A673 (cell line): ENCODE results near the gene THOC2. TPM values are rescaled to one million over a fixed set of nuclear protein-coding genes. Genes with fewer than 3 reads are reported as not detected.
"Not testable (repeated sequence)": the region's sequence is repeated elsewhere in the genome, so short reads cannot be mapped to it uniquely, and the experiment has no call there.

ENCODE experiments used
- BruUV-seq: library from RNA; stranded (reverse); fragments of 400-500 nt; replicated peaks from 2 replicates; lab custom pipeline; 2021; lab: Mats Ljungman, UMichigan
- CTCF ChIA-PET: fragments of 300-600 bp; sonication (Branson Sonifier 250); formaldehyde crosslinking; loops from one replicate; lab custom pipeline; 2022; ENCODE audit warnings: antibody characterized with exemption; lab: Charles Lee
- POLR2A ChIA-PET: fragments of 300-600 bp; sonication (Branson Sonifier 250); formaldehyde crosslinking; loops from one replicate; lab custom pipeline; 2022; ENCODE audit warnings: antibody characterized with exemption; ENCODE audit not compliant: low non-redundant PET; lab: Charles Lee
- DNase-seq: peaks from one replicate; pipeline ENCODE4 v3.0.0-alpha.2; 2015; ENCODE audit warnings: low spot score
- H3K27ac ChIP-seq: fragments of 200-600 bp; sonication (generic); 2 replicates; pipeline ENCODE4 v1.5.1; 2016; ENCODE audit warnings: mixed run types, low read depth, mild to moderate bottlenecking, mixed read lengths, antibody characterized with exemption, low read length; ENCODE audit not compliant: poor library complexity, severe bottlenecking
- H3K27me3 ChIP-seq: fragments of 200-600 bp; sonication (generic); replicated peaks from 2 replicates; pipeline ENCODE4 v1.6.1; 2017; ENCODE audit warnings: mixed run types, low read depth, mild to moderate bottlenecking, mixed read lengths, antibody characterized with exemption, low read length; ENCODE audit not compliant: insufficient read depth, poor library complexity
- H3K36me3 ChIP-seq: fragments of 200-600 bp; sonication (generic); 2 replicates; pipeline ENCODE4 v1.6.1; 2016; ENCODE audit warnings: mixed run types, mild to moderate bottlenecking, mixed read lengths, antibody characterized with exemption, low read length; ENCODE audit not compliant: insufficient read depth, poor library complexity, severe bottlenecking
- H3K4me1 ChIP-seq: fragments of 200-600 bp; sonication (generic); 2 replicates; pipeline ENCODE4 v1.6.1; 2017; ENCODE audit warnings: mixed run types, mild to moderate bottlenecking, mixed read lengths, antibody characterized with exemption, low read length; ENCODE audit not compliant: insufficient read depth, poor library complexity, severe bottlenecking
- H3K4me3 ChIP-seq: fragments of 200-600 bp; sonication (generic); 2 replicates; pipeline ENCODE4 v1.5.1; 2016; ENCODE audit warnings: low read depth, mixed run types, mild to moderate bottlenecking, mixed read lengths, low read length; ENCODE audit not compliant: poor library complexity, severe bottlenecking
- H3K9me3 ChIP-seq: fragments of 200-600 bp; sonication (generic); 2 replicates; pipeline ENCODE4 v1.6.1; 2016; ENCODE audit warnings: mixed run types, low read depth, mild to moderate bottlenecking, mixed read lengths, antibody characterized with exemption, low read length; ENCODE audit not compliant: poor library complexity, severe bottlenecking
- CTCF ChIP-seq: fragments of 300-800, 200-600 bp; sonication (generic); conservative IDR thresholded peaks from 2 replicates; pipeline ENCODE4 v1.5.1; 2017; ENCODE audit warnings: low read depth, mild to moderate bottlenecking, antibody characterized with exemption, low read length, moderate library complexity, mixed read lengths
- EZH2 ChIP-seq: fragments of 200-600 bp; sonication (generic); IDR thresholded peaks from 2 replicates; pipeline ENCODE4 v1.6.1; 2017; ENCODE audit warnings: borderline replicate concordance, low read depth, mild to moderate bottlenecking, mixed read lengths, antibody characterized with exemption, low read length; ENCODE audit not compliant: poor library complexity, severe bottlenecking
- intact Hi-C: fragments of 100-400 bp; cut with micrococcal nuclease; formaldehyde crosslinking; loops from one replicate; pipeline ENCODE4 v1.10.0; 2022; ENCODE audit not compliant: unreplicated experiment
- total RNA-seq: library from RNA; stranded (reverse); gene quantifications from 2 replicates; pipeline ENCODE4 v1.2.3, GENCODE V29; 2021

THOC2 gene
- total RNA-seq, 1 experiment from 2014 or later: 103 TPM

DNA sequence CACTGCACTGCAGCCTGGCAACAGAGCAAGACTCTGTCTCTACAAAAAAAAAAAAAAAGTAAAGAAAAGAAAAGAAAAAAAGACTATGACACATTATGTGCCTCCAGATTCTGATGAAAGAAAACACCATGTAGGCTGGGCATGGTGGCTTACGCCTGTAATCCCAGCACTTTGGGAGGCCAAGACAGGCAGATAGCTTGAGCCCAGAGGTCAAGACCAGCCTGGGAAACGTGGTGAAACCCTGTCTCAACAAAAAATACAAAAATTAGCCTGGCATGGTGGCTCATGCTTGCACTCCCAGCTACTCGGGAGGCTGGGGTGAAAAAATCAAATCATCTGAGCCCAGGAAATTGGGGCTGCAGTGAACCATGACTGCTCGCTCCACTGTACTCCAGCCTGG lies 19.4 kb downstream of the THOC2 start:
- no peak overlapping the region for H3K4me3 ChIP-seq
- no peaks in the 10 kb centered on the region for H3K4me1 ChIP-seq
- intact Hi-C loops: loop anchor here (10.0 kb wide), 1 partner anchor 59 kb away; no protein-coding TSS in a partner anchor
- no peak overlapping the region for H3K27ac ChIP-seq
- BruUV-seq: no TSS peak
- TF ChIP-seq EZH2: no peak
- TF ChIP-seq CTCF: no peak
- no peaks in the 10 kb centered on the region for H3K36me3 ChIP-seq
- H3K27me3 ChIP-seq: no peaks in the 10 kb centered on the region
- ChIA-PET CTCF (no interaction called here), POLR2A (no interaction called here)
- no peaks in the 10 kb centered on the region for H3K9me3 ChIP-seq
- no peak for DNase-seq

DNA sequence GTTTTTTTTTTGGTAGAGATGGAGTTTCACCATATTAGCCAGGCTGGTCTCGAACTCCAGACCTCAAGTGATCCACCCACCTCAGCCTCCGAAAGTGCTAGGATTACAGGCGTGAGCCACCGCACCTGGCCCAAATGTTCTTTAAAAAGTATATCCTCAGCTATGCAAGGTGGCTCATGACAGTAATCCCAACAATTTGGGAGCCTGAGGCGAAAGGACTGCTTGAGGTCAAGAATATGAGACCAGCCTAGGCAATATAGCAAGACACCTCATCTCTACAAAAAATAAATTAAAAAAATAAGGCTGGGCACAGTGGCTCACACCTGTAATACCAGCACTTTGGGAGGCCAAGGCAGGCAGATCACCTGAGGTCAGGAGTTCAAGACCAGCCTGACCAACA lies 21.7 kb downstream of the THOC2 start:
- H3K27ac ChIP-seq, H3K36me3 ChIP-seq, BruUV-seq, DNase-seq, POLR2A ChIA-PET, H3K4me3 ChIP-seq, H3K9me3 ChIP-seq, CTCF ChIA-PET, H3K27me3 ChIP-seq, H3K4me1 ChIP-seq: not testable (repeated sequence)
- intact Hi-C loops: loop anchor here (10.0 kb wide), 1 partner anchor 56 kb away; no protein-coding TSS in a partner anchor

DNA sequence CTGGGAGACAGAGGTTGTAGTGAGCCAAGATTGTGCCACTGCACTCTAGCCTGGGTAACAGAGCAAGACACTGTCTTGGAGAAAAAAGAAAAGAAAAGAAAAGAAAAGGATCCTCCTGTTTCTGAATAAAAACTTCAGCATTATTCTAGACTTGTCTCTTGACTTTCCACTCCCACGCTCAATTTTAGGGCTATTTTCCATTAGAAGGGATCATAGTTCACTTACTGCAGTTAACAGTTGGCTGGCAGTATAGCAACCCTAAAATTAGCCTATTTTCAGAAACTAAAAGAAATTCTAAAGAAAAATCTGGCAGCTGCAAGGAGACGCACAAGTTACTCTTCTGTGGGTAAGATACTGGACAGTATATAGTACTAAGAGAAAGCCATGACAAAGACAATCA lies 28.1 kb downstream of the THOC2 start:
- intact Hi-C loops: no loop called here
- H3K4me1 ChIP-seq: no peaks in the 10 kb centered on the region
- TF ChIP-seq EZH2: no peak
- no peak for TF ChIP-seq CTCF
- peaks cover 3% of the 10 kb centered on the region for H3K36me3 ChIP-seq
- no peak overlapping the region for H3K27ac ChIP-seq
- H3K27me3 ChIP-seq: no peaks in the 10 kb centered on the region
- CTCF ChIA-PET: no interaction called here
- POLR2A ChIA-PET: no interaction called here
- H3K9me3 ChIP-seq: no peaks in the 10 kb centered on the region
- no peak overlapping the region for H3K4me3 ChIP-seq
- BruUV-seq: no TSS peak
- no peak for DNase-seq

DNA sequence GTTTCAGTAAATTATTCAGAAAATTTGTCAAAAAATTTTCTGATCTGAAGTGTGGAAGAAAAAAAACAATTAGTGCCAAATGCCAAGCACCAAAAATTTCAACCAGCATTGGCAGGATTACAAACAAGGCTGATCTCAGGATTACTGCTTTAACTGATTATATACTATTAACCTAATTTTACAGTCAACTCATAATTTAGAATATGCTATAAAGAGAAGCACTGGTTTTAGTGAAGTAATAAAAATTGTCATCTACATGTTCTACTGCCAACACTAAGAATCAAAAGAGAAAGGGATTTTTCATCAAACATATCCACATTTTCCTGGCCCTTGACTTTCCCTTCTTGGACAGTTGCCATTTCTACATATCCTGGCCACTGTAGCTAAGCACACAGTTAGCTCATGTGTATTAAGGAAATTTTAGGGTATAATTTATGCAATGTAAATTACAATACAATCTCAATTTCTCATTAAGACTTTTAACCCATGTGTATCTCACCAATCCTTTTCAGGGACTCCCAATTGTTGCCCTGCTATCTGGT lies 33.8 kb downstream of the THOC2 start:
- H3K9me3 ChIP-seq: no peaks in the 10 kb centered on the region
- H3K27ac ChIP-seq: no peak overlapping the region
- BruUV-seq: no TSS peak
- no peak for TF ChIP-seq EZH2
- no peak for TF ChIP-seq CTCF
- H3K36me3 ChIP-seq: no peaks in the 10 kb centered on the region
- H3K4me1 ChIP-seq: no peaks in the 10 kb centered on the region
- H3K4me3 ChIP-seq: no peak overlapping the region
- intact Hi-C loops: no loop called here
- POLR2A ChIA-PET: no interaction called here
- CTCF ChIA-PET: interaction anchor here (0.6 kb wide), 1 partner anchor 79 kb away, joined by 6 read pairs; no protein-coding TSS in a partner anchor
- DNase-seq: no peak
- H3K27me3 ChIP-seq: no peaks in the 10 kb centered on the region
